Stimulated activated CD8-positive, alpha-beta memory T cell treated with anti-CD3 and anti-CD28 coated beads, Interleukin-12 subunit alpha, Interleukin-12 subunit beta, amount 100 ng/mL, for 24 hours (primary cell): Measurements from ENCODE around the gene NT5C.

Source experiments
- DNase-seq: peaks from one replicate; pipeline ENCODE4 v3.0.0-alpha.2; 2020; ENCODE audit errors: extremely low read depth

The NT5C gene

GRCh38 chr17:75116737-75117136, 14.8 kb downstream of the NT5C start:
- no peak for DNase-seq

- DNase-seq = no peak
These were observed 16.0 kb downstream of the NT5C start for GRCh38 chr17:75115555-75115954.

- DNase-seq = no peak
These were observed 16.8 kb downstream of the NT5C start for GRCh38 chr17:75114552-75115314.

- DNase-seq = peak; percentile 72
These were observed 17.6 kb downstream of the NT5C start for GRCh38 chr17:75113798-75114551.

GRCh38 chr17:75111777-75112335, 19.7 kb downstream of the NT5C start:
- no peak for DNase-seq

- no peak for DNase-seq
These were observed 21.2 kb downstream of the NT5C start for GRCh38 chr17:75110234-75110937.

- DNase-seq = peak; percentile 75
These were observed 21.9 kb downstream of the NT5C start, which contains the start of gene ARMC7 for GRCh38 chr17:75109407-75110233. Gene ARMC7 (plus strand): TSS chr17:75109969. CDS start chr17:75110289, 320 bp downstream.

GRCh38 chr17:75109046-75109406, 22.5 kb downstream of the NT5C start:
- DNase-seq = no peak

GRCh38 chr17:75108193-75108592, 23.3 kb downstream of the NT5C start:
- DNase-seq = no peak

- DNase-seq = no peak
These were observed 26.1 kb downstream of the NT5C start for GRCh38 chr17:75105126-75106080.

- DNase-seq = no peak
These were observed 27.7 kb downstream of the NT5C start for GRCh38 chr17:75103601-75104554.

GRCh38 chr17:75102385-75102821, 29.1 kb downstream of the NT5C start:
- DNase-seq = no peak

- DNase-seq = no peak
These were observed 31.5 kb downstream of the NT5C start for GRCh38 chr17:75099881-75100595.

GRCh38 chr17:75098861-75099260, 32.7 kb downstream of the NT5C start:
- no peak for DNase-seq

- DNase-seq = no peak
These were observed 33.7 kb downstream of the NT5C start for GRCh38 chr17:75097865-75098264.

- no peak for DNase-seq
These were observed 35.4 kb downstream of the NT5C start for GRCh38 chr17:75096082-75096625.

- DNase-seq = no peak
These were observed 36.6 kb downstream of the NT5C start for GRCh38 chr17:75094871-75095399.
